Measurements from ENCODE around the gene BIRC3. TPM values are rescaled to one million over a fixed set of nuclear protein-coding genes. Genes with fewer than 3 reads are reported as not detected.
A peak's percentile ranks its signal among the peaks of the same experiment; 100 is the strongest.

Gene BIRC3
- total RNA-seq, 1 experiment from 2014 or later, result 65.4 TPM

DNA sequence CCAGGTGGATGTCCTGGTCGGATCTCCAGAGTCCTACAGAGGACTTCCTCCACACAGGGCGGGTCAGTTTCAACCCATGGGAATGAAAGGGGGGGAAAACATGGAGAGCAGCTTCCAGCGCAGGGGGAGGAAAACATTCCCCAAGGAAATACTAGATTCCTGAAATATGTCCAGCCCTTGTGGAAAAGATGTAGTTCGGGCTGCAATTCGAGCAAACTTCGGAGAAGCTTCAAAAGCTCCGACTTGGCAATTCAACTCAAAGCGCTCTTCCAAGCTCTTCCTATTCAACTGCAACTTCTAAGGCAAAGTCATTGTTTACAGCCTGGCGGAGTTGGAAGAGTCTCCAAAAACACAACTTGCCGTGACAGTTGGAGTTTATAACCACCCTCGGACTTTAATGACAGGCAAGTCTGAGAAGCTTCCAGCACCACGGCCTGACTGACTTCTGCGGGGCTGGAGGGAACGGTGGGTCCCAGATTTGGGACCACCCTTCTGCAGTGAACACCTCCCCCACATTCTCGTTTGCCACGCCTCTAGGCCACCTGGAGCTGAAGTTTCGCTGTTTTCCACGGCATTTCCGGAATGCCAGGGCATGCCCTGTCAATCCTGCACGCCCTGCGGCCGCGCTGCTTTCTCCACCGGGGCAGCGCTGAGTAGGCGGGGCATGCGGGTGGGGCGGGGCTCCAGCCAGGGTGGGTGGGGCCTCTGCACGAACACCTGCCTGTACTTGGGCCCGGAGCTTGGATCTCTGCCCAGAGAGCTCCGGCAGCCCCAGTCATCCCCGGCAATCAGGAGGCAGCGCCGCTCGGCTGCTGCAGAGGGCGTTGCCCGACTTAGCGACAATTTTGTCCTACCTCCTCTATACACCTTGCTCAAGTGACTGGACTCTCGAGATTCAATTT, 49.0 kb upstream of the BIRC3 start:
- ATAC-seq (peak; percentile 98), DNase-seq (ENCODE audit: low read depth, low spot score) (peak; percentile 71)
- Histone ChIP-seq H3K4me3 (ENCODE audit: low read depth in 2 of 2, low read length in 2 of 2) (peak overlapping the region; percentile 57 to 96), H3K4me1 (ENCODE audit: control insufficient read depth, insufficient read depth, low read length) (peaks cover 25% of the 10 kb centered on the region), H3K9me3 (ENCODE audit: control insufficient read depth, insufficient read depth, low read depth, low read length) (no peaks in the 10 kb centered on the region), H3K27me3 (ENCODE audit: control insufficient read depth, insufficient read depth, low read length) (no peaks in the 10 kb centered on the region), H3K27ac (ENCODE audit: low read length) (peak overlapping the region; percentile 81), H3K36me3 (ENCODE audit: control insufficient read depth, insufficient read depth, low read length) (no peaks in the 10 kb centered on the region)
- intact Hi-C loops (cut with micrococcal nuclease; ENCODE audit: unreplicated experiment) (no loop called here), in situ Hi-C loops (cut with HindIII; ENCODE audit: low pct_unique_long_range_greater_than_20kb, low sequenced_read_pairs) (no loop called here)
- CTCF ChIA-PET, result interaction anchor here (0.8 to 1.1 kb wide), 3 partner anchors 9 to 19 kb away, joined by 3 to 7 read pairs (median 4); no protein-coding TSS in a partner anchor
- POLR2A ChIA-PET, result no interaction called here
- TF ChIP-seq POLR2AphosphoS5 (IDR thresholded peaks at IDR 0.05; ENCODE audit: low read depth, low read length) (no peak; the same call in 1 of the 2 replicates), TCF7L2 (IDR thresholded peaks at IDR 0.05; ENCODE audit: low read depth, low read length) (peak; percentile 89), SIN3A (IDR thresholded peaks at IDR 0.05; ENCODE audit: borderline replicate concordance, insufficient read depth, low read depth, low read length) (peak; percentile 96)
- TF ChIP-seq, protein P1, sequence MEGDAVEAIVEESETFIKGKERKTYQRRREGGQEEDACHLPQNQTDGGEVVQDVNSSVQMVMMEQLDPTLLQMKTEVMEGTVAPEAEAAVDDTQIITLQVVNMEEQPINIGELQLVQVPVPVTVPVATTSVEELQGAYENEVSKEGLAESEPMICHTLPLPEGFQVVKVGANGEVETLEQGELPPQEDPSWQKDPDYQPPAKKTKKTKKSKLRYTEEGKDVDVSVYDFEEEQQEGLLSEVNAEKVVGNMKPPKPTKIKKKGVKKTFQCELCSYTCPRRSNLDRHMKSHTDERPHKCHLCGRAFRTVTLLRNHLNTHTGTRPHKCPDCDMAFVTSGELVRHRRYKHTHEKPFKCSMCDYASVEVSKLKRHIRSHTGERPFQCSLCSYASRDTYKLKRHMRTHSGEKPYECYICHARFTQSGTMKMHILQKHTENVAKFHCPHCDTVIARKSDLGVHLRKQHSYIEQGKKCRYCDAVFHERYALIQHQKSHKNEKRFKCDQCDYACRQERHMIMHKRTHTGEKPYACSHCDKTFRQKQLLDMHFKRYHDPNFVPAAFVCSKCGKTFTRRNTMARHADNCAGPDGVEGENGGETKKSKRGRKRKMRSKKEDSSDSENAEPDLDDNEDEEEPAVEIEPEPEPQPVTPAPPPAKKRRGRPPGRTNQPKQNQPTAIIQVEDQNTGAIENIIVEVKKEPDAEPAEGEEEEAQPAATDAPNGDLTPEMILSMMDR (IDR thresholded peaks at IDR 0.05), result peak; percentile 72; the same call in 1 of the 2 replicates
- no TSS peak for BruUV-seq (replicated peaks)

DNA sequence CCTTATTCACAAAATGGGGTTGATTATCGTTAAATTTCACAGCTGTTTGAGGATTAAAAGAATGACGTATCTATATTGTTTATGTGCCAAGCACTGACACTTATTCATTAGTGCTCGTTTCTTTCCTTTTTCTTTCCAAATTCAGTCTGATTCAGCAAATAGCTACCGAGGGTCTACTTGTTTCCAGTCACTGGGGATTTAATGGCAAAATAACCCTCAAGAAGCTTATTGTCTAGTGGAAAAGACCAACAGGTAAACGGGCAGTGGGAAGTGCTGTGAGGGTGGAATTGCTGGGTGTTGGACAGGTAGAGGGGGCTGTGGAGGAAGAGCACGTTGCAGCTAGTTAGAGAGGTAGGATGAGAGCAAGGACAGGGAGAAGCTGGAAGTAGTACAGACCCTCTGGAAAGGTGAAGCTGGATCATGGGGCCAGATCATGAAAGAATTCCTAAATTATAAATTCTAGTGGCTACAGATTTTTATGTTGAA, 48.3 kb upstream of the BIRC3 start:
- H3K4me3 ChIP-seq (ENCODE audit: low read depth in 2 of 2, low read length in 2 of 2), result peak overlapping the region; percentile 57 to 96
- in situ Hi-C loops (cut with HindIII; ENCODE audit: low pct_unique_long_range_greater_than_20kb, low sequenced_read_pairs) (no loop called here), intact Hi-C loops (cut with micrococcal nuclease; ENCODE audit: unreplicated experiment) (no loop called here)
- TF ChIP-seq, protein P1 (IDR thresholded peaks at IDR 0.05), result peak; percentile 42; the same call in 1 of the 2 replicates
- TF ChIP-seq, protein P2, sequence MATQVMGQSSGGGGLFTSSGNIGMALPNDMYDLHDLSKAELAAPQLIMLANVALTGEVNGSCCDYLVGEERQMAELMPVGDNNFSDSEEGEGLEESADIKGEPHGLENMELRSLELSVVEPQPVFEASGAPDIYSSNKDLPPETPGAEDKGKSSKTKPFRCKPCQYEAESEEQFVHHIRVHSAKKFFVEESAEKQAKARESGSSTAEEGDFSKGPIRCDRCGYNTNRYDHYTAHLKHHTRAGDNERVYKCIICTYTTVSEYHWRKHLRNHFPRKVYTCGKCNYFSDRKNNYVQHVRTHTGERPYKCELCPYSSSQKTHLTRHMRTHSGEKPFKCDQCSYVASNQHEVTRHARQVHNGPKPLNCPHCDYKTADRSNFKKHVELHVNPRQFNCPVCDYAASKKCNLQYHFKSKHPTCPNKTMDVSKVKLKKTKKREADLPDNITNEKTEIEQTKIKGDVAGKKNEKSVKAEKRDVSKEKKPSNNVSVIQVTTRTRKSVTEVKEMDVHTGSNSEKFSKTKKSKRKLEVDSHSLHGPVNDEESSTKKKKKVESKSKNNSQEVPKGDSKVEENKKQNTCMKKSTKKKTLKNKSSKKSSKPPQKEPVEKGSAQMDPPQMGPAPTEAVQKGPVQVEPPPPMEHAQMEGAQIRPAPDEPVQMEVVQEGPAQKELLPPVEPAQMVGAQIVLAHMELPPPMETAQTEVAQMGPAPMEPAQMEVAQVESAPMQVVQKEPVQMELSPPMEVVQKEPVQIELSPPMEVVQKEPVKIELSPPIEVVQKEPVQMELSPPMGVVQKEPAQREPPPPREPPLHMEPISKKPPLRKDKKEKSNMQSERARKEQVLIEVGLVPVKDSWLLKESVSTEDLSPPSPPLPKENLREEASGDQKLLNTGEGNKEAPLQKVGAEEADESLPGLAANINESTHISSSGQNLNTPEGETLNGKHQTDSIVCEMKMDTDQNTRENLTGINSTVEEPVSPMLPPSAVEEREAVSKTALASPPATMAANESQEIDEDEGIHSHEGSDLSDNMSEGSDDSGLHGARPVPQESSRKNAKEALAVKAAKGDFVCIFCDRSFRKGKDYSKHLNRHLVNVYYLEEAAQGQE (IDR thresholded peaks at IDR 0.05; ENCODE audit: insufficient read depth in 1 of 2, low read depth in 2 of 2, low read length in 1 of 2), result no peak
- no peak for DNase-seq (ENCODE audit: low read depth, low spot score)
- BruUV-seq (replicated peaks), result no TSS peak
- peak overlapping the region; percentile 81 for H3K27ac ChIP-seq (ENCODE audit: low read length)
- ATAC-seq, result no peak
- POLR2A ChIA-PET, result interaction anchor here (0.6 kb wide), 1 partner anchor 125 kb away, joined by 3 read pairs; no protein-coding TSS in a partner anchor
- peaks cover 25% of the 10 kb centered on the region for H3K4me1 ChIP-seq (ENCODE audit: control insufficient read depth, insufficient read depth, low read length)
- CTCF ChIA-PET, result interaction anchor here (1.0 to 1.1 kb wide), 2 partner anchors 11 to 18 kb away, joined by 3 to 7 read pairs; no protein-coding TSS in a partner anchor
- no peaks in the 10 kb centered on the region for H3K36me3 ChIP-seq (ENCODE audit: control insufficient read depth, insufficient read depth, low read length)
- H3K9me3 ChIP-seq (ENCODE audit: control insufficient read depth, insufficient read depth, low read depth, low read length), result no peaks in the 10 kb centered on the region
- no peaks in the 10 kb centered on the region for H3K27me3 ChIP-seq (ENCODE audit: control insufficient read depth, insufficient read depth, low read length)
